Endodermal cell (in vitro differentiated cells): Measurements from ENCODE around the gene PACRG. TPM values are rescaled to one million over a fixed set of nuclear protein-coding genes. Genes with fewer than 3 reads are reported as not detected.

Source experiments
- DNase-seq: peaks from one replicate; pipeline ENCODE4 v3.0.0-alpha.2; 2017
- H3K27ac ChIP-seq: 2 replicates; pipeline ENCODE4 v1.5.1; 2013; ENCODE audit warnings: mild to moderate bottlenecking, low read depth, low read length, moderate library complexity
- H3K27me3 ChIP-seq: 2 replicates; pipeline ENCODE4 v1.6.1; 2013; ENCODE audit warnings: mild to moderate bottlenecking, low read length, moderate library complexity; ENCODE audit not compliant: insufficient read depth, control insufficient read depth, poor library complexity, severe bottlenecking
- H3K36me3 ChIP-seq: 2 replicates; pipeline ENCODE4 v1.7.0; 2013; ENCODE audit warnings: mild to moderate bottlenecking, low read length, moderate library complexity; ENCODE audit not compliant: control insufficient read depth, insufficient read depth
- H3K4me1 ChIP-seq: one replicate; pipeline ENCODE4 v1.7.0; 2013; ENCODE audit warnings: low read length; ENCODE audit not compliant: control insufficient read depth, insufficient read depth
- H3K4me3 ChIP-seq: 2 replicates; pipeline ENCODE4 v1.5.1; 2013; ENCODE audit warnings: mild to moderate bottlenecking, low read length, moderate library complexity
- H3K9ac ChIP-seq: 2 replicates; pipeline ENCODE4 v1.6.1; 2013; ENCODE audit warnings: mild to moderate bottlenecking, low read length, moderate library complexity; ENCODE audit not compliant: poor library complexity, severe bottlenecking; ENCODE audit errors: extremely low read depth
- H3K9me3 ChIP-seq: 2 replicates; pipeline ENCODE4 v1.6.1; 2013; ENCODE audit warnings: mild to moderate bottlenecking, low read length, moderate library complexity; ENCODE audit not compliant: control insufficient read depth
- H3K27ac Mint-ChIP-seq: 2 replicates; pipeline ENCODE4 v1.8.0; 2020; ENCODE audit warnings: mixed read lengths
- H3K27me3 Mint-ChIP-seq: 2 replicates; pipeline ENCODE4 v1.8.0; 2021; ENCODE audit warnings: mild to moderate bottlenecking, mixed read lengths; ENCODE audit not compliant: insufficient read depth
- H3K36me3 Mint-ChIP-seq: 2 replicates; pipeline ENCODE4 v1.8.0; 2020; ENCODE audit warnings: low read depth, mixed read lengths
- H3K4me1 Mint-ChIP-seq: 2 replicates; pipeline ENCODE4 v1.8.0; 2020; ENCODE audit warnings: mixed read lengths
- H3K4me3 Mint-ChIP-seq: 2 replicates; pipeline ENCODE4 v1.8.0; 2020; ENCODE audit warnings: mild to moderate bottlenecking, moderate library complexity, mixed read lengths
- H3K9me3 Mint-ChIP-seq: 2 replicates; pipeline ENCODE4 v1.8.0; 2020; ENCODE audit warnings: mild to moderate bottlenecking, mixed read lengths
- WGBS, 2 experiments: methylation state at CpG; one replicate each; pipeline versions ENCODE4 v1.1.5 to v1.1.7; 2013; ENCODE audit warnings: missing lambda C conversion rate in 2 of 2, mixed read lengths in 1 of 2; ENCODE audit not compliant: insufficient coverage in 1 of 2, insufficient read length in 1 of 2; 5-methylcytosine and 5-hydroxymethylcytosine counted together
- total RNA-seq, 2 donors: library from RNA; stranded (reverse); fragmentation: NEBNext Ultra II Directional in 1 of 2; extraction: Animal tissue kit (Norgen Biotek cat#: 25700) in 1 of 2; gene quantifications; 2 replicates in 1 of 2; 3 replicates in 1 of 2; pipeline ENCODE4 v1.2.1, GENCODE V29; 2021
- TF ChIP-seq, protein P1 (sequence below): fragments of 200-600 bp; sonication (generic); conservative IDR thresholded peaks from 2 replicates; pipeline ENCODE4 v1.5.0; 2021; ENCODE audit warnings: antibody characterized with exemption, mild to moderate bottlenecking

Gene PACRG
- total RNA-seq, 2 donors from 2014 or later = 0.42 to 0.44 TPM

DNA sequence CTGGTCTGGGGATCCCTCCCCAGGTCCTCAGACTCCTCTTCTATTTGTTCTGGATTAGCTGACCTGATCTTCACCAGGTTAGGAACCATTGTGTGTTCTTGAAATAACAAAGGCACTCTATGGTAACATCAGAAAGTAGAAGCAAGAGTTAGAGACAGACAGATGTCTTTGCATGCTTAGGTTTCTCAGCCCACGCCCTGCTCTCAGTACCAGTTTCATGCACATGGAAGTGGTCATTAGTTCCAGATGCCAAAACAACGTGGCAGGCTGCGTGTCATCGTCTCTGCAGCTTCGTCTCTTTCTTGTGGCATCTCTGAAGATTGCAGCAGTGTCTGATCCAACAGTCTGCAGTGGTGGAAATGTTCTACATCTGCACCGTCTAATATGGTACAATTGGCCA lies 89.4 kb downstream of the PACRG start:
- Mint-ChIP-seq H3K9me3 (no peaks in the 10 kb centered on the region), H3K4me1 (no peaks in the 10 kb centered on the region), H3K36me3 (no peaks in the 10 kb centered on the region), H3K27ac (no peak overlapping the region), H3K4me3 (no peak overlapping the region), H3K27me3 (no peaks in the 10 kb centered on the region)
- no peak overlapping the region for H3K4me3 ChIP-seq
- 94% methylated on average over 6 of the region's 6 CpGs for WGBS, 2 experiments
- no peaks in the 10 kb centered on the region for H3K4me1 ChIP-seq
- H3K27ac ChIP-seq = no peak overlapping the region
- TF ChIP-seq, protein P1, sequence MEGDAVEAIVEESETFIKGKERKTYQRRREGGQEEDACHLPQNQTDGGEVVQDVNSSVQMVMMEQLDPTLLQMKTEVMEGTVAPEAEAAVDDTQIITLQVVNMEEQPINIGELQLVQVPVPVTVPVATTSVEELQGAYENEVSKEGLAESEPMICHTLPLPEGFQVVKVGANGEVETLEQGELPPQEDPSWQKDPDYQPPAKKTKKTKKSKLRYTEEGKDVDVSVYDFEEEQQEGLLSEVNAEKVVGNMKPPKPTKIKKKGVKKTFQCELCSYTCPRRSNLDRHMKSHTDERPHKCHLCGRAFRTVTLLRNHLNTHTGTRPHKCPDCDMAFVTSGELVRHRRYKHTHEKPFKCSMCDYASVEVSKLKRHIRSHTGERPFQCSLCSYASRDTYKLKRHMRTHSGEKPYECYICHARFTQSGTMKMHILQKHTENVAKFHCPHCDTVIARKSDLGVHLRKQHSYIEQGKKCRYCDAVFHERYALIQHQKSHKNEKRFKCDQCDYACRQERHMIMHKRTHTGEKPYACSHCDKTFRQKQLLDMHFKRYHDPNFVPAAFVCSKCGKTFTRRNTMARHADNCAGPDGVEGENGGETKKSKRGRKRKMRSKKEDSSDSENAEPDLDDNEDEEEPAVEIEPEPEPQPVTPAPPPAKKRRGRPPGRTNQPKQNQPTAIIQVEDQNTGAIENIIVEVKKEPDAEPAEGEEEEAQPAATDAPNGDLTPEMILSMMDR = no peak
- H3K9me3 ChIP-seq = no peaks in the 10 kb centered on the region
- no peaks in the 10 kb centered on the region for H3K36me3 ChIP-seq
- H3K27me3 ChIP-seq = no peaks in the 10 kb centered on the region
- DNase-seq = no peak
- H3K9ac ChIP-seq = no peak overlapping the region

DNA sequence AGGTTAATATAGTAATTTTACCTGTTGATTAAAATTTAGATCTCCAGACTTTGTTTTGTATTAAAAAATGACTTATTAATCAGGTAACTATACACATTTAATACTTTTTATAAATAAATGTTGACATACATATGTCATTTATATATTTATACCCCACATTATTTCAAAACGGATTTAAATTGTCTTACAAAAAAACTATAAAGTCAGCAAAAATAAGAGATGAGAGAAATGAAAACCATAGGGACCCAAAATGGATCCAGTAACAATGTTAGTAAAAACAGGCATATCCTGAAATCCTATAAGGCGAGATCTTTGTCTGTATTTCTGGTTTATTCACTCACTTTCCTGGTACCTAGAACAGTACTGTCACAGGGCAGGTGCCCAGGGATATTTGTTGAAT lies 91.5 kb downstream of the PACRG start:
- Mint-ChIP-seq H3K9me3 (no peaks in the 10 kb centered on the region), H3K4me3 (no peak overlapping the region), H3K27me3 (no peaks in the 10 kb centered on the region), H3K27ac (no peak overlapping the region), H3K4me1 (no peaks in the 10 kb centered on the region), H3K36me3 (no peaks in the 10 kb centered on the region)
- Histone ChIP-seq H3K4me3 (no peak overlapping the region), H3K9me3 (no peaks in the 10 kb centered on the region), H3K36me3 (no peaks in the 10 kb centered on the region), H3K9ac (no peak overlapping the region), H3K4me1 (no peaks in the 10 kb centered on the region), H3K27me3 (no peaks in the 10 kb centered on the region), H3K27ac (no peak overlapping the region)
- 78 to 100% methylated on average over 1 of the region's 2 CpGs for WGBS, 2 experiments
- no peak for DNase-seq
- TF ChIP-seq, protein P1 = no peak

DNA sequence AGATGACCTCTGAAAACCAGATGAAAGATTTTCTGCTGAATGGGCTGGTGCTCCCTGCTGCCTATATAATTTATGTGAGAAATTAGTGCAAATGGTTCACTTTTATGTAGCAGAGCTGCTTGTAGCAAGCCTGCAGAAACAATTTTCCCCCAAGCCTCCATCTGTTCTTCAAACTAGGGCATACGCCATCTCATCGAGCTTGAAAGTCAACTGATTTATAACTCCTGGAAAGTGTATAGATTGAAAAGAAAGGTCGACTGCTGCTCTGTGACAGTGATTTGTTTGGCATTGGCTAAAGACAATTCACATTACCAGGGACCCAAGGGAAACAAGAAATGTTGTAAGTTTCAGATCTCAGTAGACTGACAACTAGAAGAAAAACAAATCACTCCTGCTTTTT lies 93.3 kb downstream of the PACRG start:
- no peaks in the 10 kb centered on the region for H3K9me3 ChIP-seq
- no peaks in the 10 kb centered on the region for H3K36me3 Mint-ChIP-seq
- peaks cover 2% of the 10 kb centered on the region for H3K4me1 Mint-ChIP-seq
- no peaks in the 10 kb centered on the region for H3K36me3 ChIP-seq
- H3K4me3 ChIP-seq = no peak overlapping the region
- WGBS, 2 experiments = 60 to 76% methylated on average over 1 to 3 of the region's 3 CpGs
- TF ChIP-seq, protein P1 = no peak
- no peaks in the 10 kb centered on the region for H3K27me3 Mint-ChIP-seq
- no peak overlapping the region for H3K9ac ChIP-seq
- no peaks in the 10 kb centered on the region for H3K4me1 ChIP-seq
- DNase-seq = no peak
- no peaks in the 10 kb centered on the region for H3K27me3 ChIP-seq
- no peak overlapping the region for H3K4me3 Mint-ChIP-seq
- H3K27ac Mint-ChIP-seq = no peak overlapping the region
- no peaks in the 10 kb centered on the region for H3K9me3 Mint-ChIP-seq
- no peak overlapping the region for H3K27ac ChIP-seq
